ENCODE data around the gene ZNF207.
"Not testable (repeated sequence)": the region's sequence is repeated elsewhere in the genome, so short reads cannot be mapped to it uniquely, and the experiment has no call there.

The ZNF207 gene

DNA sequence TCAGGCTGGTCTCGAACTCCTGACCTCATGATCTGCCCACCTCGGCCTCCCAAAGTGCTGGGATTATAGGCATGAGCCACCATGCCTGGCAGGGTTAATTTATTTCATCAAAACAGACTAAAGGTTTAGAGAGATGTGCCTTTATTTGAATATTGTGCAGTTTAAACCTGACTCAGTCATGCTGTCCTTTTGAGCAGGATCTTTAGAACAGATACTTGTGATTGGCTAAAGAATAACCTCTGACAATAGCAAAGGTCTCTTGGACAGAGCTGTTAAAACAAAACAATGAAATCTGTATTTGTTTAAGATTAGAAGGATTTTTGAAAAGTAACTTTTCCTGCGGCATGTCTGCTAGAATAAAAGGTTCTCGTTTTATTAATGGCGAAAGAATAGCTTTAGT is 36.0 kb downstream of the ZNF207 start:
- DNase-seq (ENCODE audit: extremely low read depth in 1 of 2, low read depth in 1 of 2), result no peak

DNA sequence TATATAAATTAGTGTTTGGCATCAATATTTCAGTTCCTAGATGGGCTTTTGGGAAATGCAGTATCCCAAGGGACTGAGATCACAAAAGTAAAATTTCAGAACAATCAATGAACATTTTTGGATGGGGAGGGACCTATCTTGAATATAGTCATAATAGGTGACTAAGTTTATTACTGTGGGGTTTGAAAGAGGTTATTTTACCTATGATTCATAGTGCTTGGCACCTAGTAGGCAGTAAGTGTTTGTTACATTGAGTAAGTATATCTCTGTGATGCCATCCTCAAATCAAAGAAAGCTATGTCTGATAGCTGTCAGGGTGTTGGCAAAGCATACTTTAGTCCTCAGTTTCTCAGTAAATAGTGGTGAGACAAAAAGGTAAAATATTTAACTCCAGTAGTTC is 36.9 kb downstream of the ZNF207 start:
- DNase-seq (ENCODE audit: extremely low read depth in 1 of 2, low read depth in 1 of 2), result no peak

DNA sequence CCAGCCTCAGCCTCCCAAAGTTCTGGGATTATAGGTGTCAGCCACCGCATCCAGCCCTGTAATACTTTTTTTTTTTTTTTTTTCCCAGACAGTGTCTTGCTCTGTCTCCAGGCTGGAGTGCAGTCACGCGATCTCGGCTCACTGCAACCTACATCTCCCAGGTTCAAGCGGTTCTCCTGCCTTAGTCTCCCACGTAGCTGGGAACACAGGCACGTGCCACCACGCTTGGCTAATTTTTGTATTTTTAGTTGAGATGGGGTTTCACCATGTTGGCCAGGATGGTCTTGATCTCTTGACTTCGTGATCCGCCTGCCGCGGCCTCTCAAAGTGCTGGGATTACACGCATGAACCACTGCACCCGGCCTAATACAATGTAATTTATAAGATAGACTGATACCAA is 38.2 kb downstream of the ZNF207 start:
- not testable (repeated sequence) for DNase-seq (ENCODE audit: extremely low read depth in 1 of 2, low read depth in 1 of 2)

DNA sequence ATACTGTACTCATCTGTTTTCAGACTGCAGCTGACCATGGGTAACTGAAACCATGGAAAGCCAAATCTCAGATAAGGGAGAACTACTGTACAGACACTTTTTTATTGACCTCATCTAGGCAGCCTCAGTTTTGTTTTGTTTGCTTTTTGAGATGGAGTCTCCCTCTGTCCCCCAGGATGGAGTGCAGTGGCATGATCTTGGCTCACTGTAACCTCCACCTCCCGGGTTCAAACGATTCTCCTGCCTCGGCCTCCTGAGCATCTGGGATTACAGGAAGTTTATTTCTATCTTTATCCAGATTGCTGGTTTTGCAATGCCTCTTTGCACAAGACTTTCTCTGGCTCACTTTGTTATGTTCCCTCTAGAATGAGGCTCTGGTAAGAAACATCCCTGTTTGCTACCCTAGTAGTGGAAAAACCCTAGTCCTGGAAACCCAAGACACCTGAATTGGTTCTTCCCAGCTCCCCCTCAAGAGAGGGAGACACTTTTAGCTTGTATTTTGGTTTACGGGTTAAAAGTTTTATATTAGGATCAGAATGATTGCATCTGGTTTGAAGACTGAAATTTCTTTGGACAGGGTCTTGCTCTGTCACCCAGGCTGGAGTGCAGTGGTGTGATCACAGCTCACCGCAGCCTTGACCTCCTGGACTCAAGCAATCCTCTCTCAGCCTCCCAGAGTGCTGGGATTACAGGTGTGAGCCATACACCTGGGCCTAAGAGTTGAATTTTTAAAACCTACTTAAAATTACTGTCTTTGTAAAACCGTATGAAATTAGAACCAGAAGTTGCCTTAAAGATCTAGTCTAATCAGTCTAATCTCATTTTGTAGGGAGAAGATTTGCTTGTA is 38.9 kb downstream of the ZNF207 start:
- DNase-seq (ENCODE audit: extremely low read depth in 1 of 2, low read depth in 1 of 2), result no peak

DNA sequence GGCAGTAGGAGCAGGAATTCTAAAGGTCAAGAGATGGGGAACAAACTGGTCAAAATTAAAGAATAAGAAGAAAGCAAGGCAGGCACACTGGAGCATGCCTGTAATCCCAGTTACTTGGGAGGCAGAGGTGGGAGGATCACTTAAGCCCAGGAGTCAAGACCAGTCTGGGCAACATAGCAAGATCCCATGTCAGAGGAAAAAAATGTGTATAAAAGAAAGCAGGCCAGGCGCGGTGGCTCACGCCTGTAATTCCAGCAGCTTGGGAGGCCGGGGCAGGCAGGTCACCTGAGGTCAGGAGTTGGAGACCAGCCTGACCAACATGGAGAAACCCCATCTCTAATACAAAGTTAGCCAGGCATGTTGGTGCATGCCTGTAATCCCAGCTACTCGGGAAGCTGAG is 43.9 kb downstream of the ZNF207 start:
- no peak for DNase-seq (ENCODE audit: extremely low read depth in 1 of 2, low read depth in 1 of 2)

DNA sequence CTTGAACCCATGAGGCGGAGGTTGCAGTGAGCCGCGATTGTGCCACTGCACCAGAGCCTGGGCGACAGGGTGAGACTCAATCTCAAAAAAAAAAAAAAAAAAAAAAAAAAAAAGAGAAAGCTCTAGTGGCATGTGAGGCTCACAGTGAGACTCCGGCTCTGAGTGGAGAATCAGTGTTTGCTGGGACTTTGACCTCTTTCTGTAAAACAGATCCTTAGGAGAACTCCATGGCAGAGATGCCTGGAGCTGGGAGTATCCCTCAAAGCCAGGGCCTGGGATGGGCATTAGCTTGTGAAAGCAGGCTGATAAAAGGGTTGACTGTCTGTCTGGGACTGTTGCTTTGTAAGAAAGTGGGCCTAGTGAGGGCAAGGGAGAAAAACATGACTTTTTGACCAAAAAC is 46.4 kb downstream of the ZNF207 start:
- no peak for DNase-seq (ENCODE audit: extremely low read depth in 1 of 2, low read depth in 1 of 2)

DNA sequence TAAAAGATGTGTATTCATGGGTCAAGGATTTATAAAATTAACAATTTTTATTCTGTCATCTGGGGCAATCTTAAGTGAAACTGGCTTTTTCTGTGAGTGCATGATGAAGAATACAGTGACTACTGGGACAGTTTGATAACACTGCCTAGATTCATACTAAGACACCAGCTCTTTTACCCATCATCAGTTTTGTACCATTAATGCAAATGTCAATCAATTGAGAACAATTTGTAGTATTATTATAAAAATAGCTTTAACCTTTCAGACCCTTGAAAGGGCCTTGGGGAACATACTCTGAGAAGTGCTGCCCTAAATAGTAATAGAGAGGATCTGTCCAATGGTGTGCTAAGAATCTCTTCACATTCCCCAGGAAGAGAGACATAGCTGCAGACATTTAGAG is 49.0 kb downstream of the ZNF207 start:
- no peak for DNase-seq (ENCODE audit: extremely low read depth in 1 of 2, low read depth in 1 of 2)

DNA sequence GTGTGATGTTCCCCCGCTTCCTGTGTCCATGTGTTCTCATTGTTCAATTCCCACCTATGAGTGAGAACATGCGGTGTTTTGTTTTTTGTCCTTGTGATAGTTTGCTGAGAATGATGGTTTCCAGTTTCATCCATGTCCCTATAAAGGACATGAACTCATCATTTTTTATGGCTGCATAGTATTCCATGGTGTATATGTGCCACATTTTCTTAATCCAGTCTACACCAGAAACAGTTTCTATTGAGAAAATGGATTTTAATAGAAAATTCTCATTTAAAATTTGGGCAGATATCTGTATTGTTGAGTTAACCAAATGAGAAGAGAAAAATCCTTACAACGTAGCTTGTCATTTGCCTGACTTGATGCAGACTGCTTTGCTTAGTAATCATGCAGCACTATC is 60.1 kb downstream of the ZNF207 start:
- not testable (repeated sequence) for DNase-seq (ENCODE audit: extremely low read depth in 1 of 2, low read depth in 1 of 2)

DNA sequence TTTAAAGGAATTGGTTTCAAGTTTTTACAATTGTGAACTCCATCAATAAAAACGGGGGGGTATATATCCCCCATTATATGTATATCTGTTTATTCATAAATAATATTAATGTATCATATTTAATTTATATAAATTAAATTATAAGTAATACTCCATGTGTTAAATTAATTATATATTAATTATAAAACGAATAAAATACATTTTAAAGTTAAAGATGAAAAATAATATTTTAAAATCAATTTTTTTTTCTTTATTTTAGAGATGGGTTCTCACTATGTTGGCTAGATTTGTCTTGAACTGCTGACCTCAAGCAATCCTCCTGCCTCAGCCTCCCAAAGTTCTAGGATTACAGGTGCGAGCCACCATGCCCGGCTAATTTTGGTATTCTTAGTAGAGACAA is 76.9 kb downstream of the ZNF207 start:
- DNase-seq (ENCODE audit: extremely low read depth in 1 of 2, low read depth in 1 of 2), result no peak

DNA sequence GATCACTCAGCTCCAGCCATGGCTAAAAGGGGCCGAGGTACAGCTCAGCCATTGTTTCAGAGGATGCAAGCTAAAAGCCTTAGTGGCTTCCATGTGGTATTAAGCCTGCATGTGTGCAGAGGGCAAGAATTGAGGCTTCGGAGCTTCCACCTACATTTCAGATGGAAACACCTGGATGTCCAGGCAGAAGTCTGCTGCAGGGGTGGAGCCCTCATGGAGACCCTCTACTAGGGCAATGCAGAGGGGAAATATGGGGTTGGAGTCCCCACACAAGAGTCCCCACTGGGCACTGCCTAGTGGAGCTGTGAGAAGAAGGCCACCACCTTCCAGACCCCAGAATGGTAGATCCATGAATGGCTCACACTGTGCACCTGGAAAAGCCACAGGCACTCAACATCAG is 79.6 kb downstream of the ZNF207 start:
- no peak for DNase-seq (ENCODE audit: extremely low read depth in 1 of 2, low read depth in 1 of 2)

All from stimulated activated CD8-positive, alpha-beta memory T cell treated with anti-CD3 and anti-CD28 coated beads, Interleukin-7, amount 100 ng/mL, for 48 hours (primary cell).